Esophagus squamous epithelium (tissue), 4 donors: Measurements from ENCODE around the gene PLSCR2.

ENCODE experiments used
- CTCF ChIP-seq, 6 experiments: fragments of 450-650 bp in 4 of 6; fragments of 200-600 bp in 2 of 6; sonication (generic) in 2 of 6; IDR thresholded peaks; one replicate each; pipeline ENCODE4 v1.5.1; 2016 to 2019; ENCODE audit warnings: antibody characterized with exemption in 6 of 6, mild to moderate bottlenecking in 4 of 6, moderate library complexity in 4 of 6
- POLR2A ChIP-seq, 4 donors: fragments of 450-650 bp; IDR thresholded peaks; one replicate each; pipeline ENCODE4 v1.6.1; 2017; ENCODE audit warnings: antibody characterized with exemption in 4 of 4, mild to moderate bottlenecking in 4 of 4, moderate library complexity in 3 of 4

- no peak for TF ChIP-seq CTCF (IDR thresholded peaks at IDR 0.05)
- no peak for TF ChIP-seq POLR2A (IDR thresholded peaks at IDR 0.05)
These were observed 28.8 kb upstream of the PLSCR2 start for GRCh38 chr3:146498002-146498736.
